ENCODE data around the gene AXDND1.

GRCh38 chr1:179554427-179554826 lies 188.7 kb downstream of the AXDND1 start:
- TF ChIP-seq POLR2A (IDR thresholded peaks at IDR 0.05; ENCODE audit: low read length), result no peak
- TF ChIP-seq GATA1 (IDR thresholded peaks at IDR 0.05; ENCODE audit: low read depth, low read length), result no peak

Data from erythroblast (primary cell).